Tibial artery (tissue), 4 donors: ENCODE measurements around the gene MTMR11.

Source experiments
- DNase-seq, 2 donors: peaks; one replicate each; pipeline ENCODE4 v3.0.0-alpha.2; 2019
- H3K27ac ChIP-seq, 2 donors: fragments of 200-600 bp; sonication (generic) in 1 of 2; 1 replicate in 1 of 2; 2 replicates in 1 of 2; pipeline ENCODE4 v1.5.1; 2018 to 2019; ENCODE audit warnings: mild to moderate bottlenecking in 1 of 2
- H3K27me3 ChIP-seq, 2 donors: fragments of 200-600 bp; sonication (generic) in 1 of 2; one replicate each; pipeline versions ENCODE4 v1.5.1 to v1.6.0; 2016 to 2019
- H3K36me3 ChIP-seq, 3 donors: fragments of 200-600 bp; sonication (generic) in 2 of 3; one replicate each; pipeline ENCODE4 v1.5.1; 2016 to 2019; ENCODE audit warnings: mild to moderate bottlenecking in 2 of 3
- H3K4me1 ChIP-seq, 4 donors: fragments of 200-600 bp; sonication (generic) in 2 of 4; 1 replicate in 3 of 4; 2 replicates in 1 of 4; pipeline ENCODE4 v1.5.1; 2016 to 2019
- H3K4me3 ChIP-seq, 2 donors: fragments of 200-600 bp; sonication (generic) in 1 of 2; 1 replicate in 1 of 2; 2 replicates in 1 of 2; pipeline ENCODE4 v1.5.1; 2018 to 2019; ENCODE audit warnings: mild to moderate bottlenecking in 2 of 2
- H3K9me3 ChIP-seq, 3 donors: fragments of 200-600 bp; sonication (generic) in 1 of 3; one replicate each; pipeline ENCODE4 v1.5.1; 2016 to 2019
- CTCF ChIP-seq, 2 experiments: fragments of 200-600 bp in 1 of 2; fragments of 450-650 bp in 1 of 2; IDR thresholded peaks; one replicate each; pipeline ENCODE4 v1.5.1; 2017 to 2019; ENCODE audit warnings: antibody characterized with exemption in 2 of 2, mild to moderate bottlenecking in 1 of 2, moderate library complexity in 1 of 2
- intact Hi-C: fragments of 100-400 bp; cut with DNase I; formaldehyde crosslinking; loops from one replicate; pipeline ENCODE4 v1.15.0; 2023; ENCODE audit warnings: low total_unique reads

Gene MTMR11

GRCh38 chr1:149977345-149977744 lies 40.7 kb upstream of the MTMR11 start:
- intact Hi-C loops: no loop called here
- TF ChIP-seq CTCF (IDR thresholded peaks at IDR 0.05): no peak
- Histone ChIP-seq H3K9me3 (no peaks in the 10 kb centered on the region), H3K4me3 (no peak overlapping the region), H3K36me3 (peaks cover 27 to 48% (median 39%) of the 10 kb centered on the region in 3 donors), H3K27ac (no peak overlapping the region), H3K4me1 (peaks cover 0 to 27% (median 13%) of the 10 kb centered on the region in 4 donors), H3K27me3 (no peaks in the 10 kb centered on the region)
- no peak for DNase-seq

GRCh38 chr1:149972547-149972946 lies 35.9 kb upstream of the MTMR11 start:
- H3K9me3 ChIP-seq: no peaks in the 10 kb centered on the region
- H3K4me1 ChIP-seq: no peaks in the 10 kb centered on the region
- DNase-seq: no peak
- no peak for TF ChIP-seq CTCF (IDR thresholded peaks at IDR 0.05)
- intact Hi-C loops: no loop called here
- H3K4me3 ChIP-seq: no peak overlapping the region
- peaks cover 54 to 90% (median 76%) of the 10 kb centered on the region in 3 donors for H3K36me3 ChIP-seq
- no peaks in the 10 kb centered on the region for H3K27me3 ChIP-seq
- no peak overlapping the region for H3K27ac ChIP-seq

GRCh38 chr1:149967646-149968045 lies 31.0 kb upstream of the MTMR11 start:
- Histone ChIP-seq H3K9me3 (no peaks in the 10 kb centered on the region), H3K27ac (no peak overlapping the region), H3K4me3 (no peak overlapping the region), H3K36me3 (peaks cover 53 to 81% (median 79%) of the 10 kb centered on the region in 3 donors), H3K27me3 (no peaks in the 10 kb centered on the region), H3K4me1 (peaks cover 0 to 16% (median 9%) of the 10 kb centered on the region in 4 donors)
- no peak for DNase-seq
- no peak for TF ChIP-seq CTCF (IDR thresholded peaks at IDR 0.05)
- intact Hi-C loops: loop anchor here (5.0 kb wide), 1 partner anchor 205 kb away; no protein-coding TSS in a partner anchor

- Histone ChIP-seq H3K27me3 (no peaks in the 10 kb centered on the region), H3K4me1 (peaks cover 0 to 21% (median 15%) of the 10 kb centered on the region in 4 donors), H3K27ac (no peak overlapping the region), H3K36me3 (peaks cover 53 to 77% (median 73%) of the 10 kb centered on the region in 3 donors), H3K9me3 (no peaks in the 10 kb centered on the region), H3K4me3 (no peak overlapping the region)
- DNase-seq: no peak
- no peak for TF ChIP-seq CTCF (IDR thresholded peaks at IDR 0.05)
- intact Hi-C loops: loop anchor here (5.0 kb wide), 1 partner anchor 205 kb away; no protein-coding TSS in a partner anchor
Measured at GRCh38 chr1:149967041-149967440, 30.4 kb upstream of the MTMR11 start.

- H3K36me3 ChIP-seq: peaks cover 52 to 72% (median 69%) of the 10 kb centered on the region in 3 donors
- no peak overlapping the region for H3K4me3 ChIP-seq
- no peak overlapping the region for H3K27ac ChIP-seq
- intact Hi-C loops: loop anchor here (5.0 kb wide), 1 partner anchor 206 kb away; no protein-coding TSS in a partner anchor
- H3K9me3 ChIP-seq: no peaks in the 10 kb centered on the region
- H3K27me3 ChIP-seq: no peaks in the 10 kb centered on the region
- TF ChIP-seq CTCF (IDR thresholded peaks at IDR 0.05): no peak
- DNase-seq: no peak
- H3K4me1 ChIP-seq: peaks cover 0 to 21% (median 17%) of the 10 kb centered on the region in 4 donors
Measured at GRCh38 chr1:149966405-149966804, 29.7 kb upstream of the MTMR11 start.
